PC-9 (cell line): ENCODE results near the gene HMX3.

Experiments
- CTCF ChIP-seq: fragments of 200-600 bp; sonication (generic); conservative IDR thresholded peaks from 2 replicates; pipeline ENCODE4 v1.6.1; 2017; ENCODE audit warnings: mixed run types, antibody characterized with exemption, mild to moderate bottlenecking, moderate library complexity
- EZH2 ChIP-seq: fragments of 200-600 bp; sonication (generic); IDR thresholded peaks from 2 replicates; pipeline ENCODE4 v1.8.0; 2017; ENCODE audit warnings: antibody characterized with exemption, low read depth

- TF ChIP-seq EZH2 (no peak), CTCF (no peak)
Measured at GRCh38 chr10:123146894-123147634, 11.3 kb downstream of the HMX3 start.
